Hepatocyte (in vitro differentiated cells): Measurements from ENCODE around the gene ARG1. TPM values are rescaled to one million over a fixed set of nuclear protein-coding genes. Genes with fewer than 3 reads are reported as not detected.

Experiments
- DNase-seq: peaks from one replicate; pipeline ENCODE4 v3.0.0-alpha.2; 2016; ENCODE audit warnings: low spot score
- H2AFZ ChIP-seq: fragments of 200-600 bp; sonication (generic); 2 replicates; pipeline ENCODE4 v1.6.0; 2016; ENCODE audit warnings: antibody characterized with exemption, mild to moderate bottlenecking
- H3K27ac ChIP-seq: fragments of 200-600 bp; sonication (generic); 2 replicates; pipeline ENCODE4 v1.5.1; 2016; ENCODE audit warnings: mild to moderate bottlenecking
- H3K27me3 ChIP-seq: fragments of 200-600 bp; sonication (generic); 2 replicates; pipeline ENCODE4 v1.6.1; 2016
- H3K36me3 ChIP-seq: fragments of 200-600 bp; sonication (generic); replicated peaks from 2 replicates; pipeline ENCODE4 v1.5.1; 2016; ENCODE audit warnings: low read depth; ENCODE audit not compliant: insufficient read depth
- H3K4me1 ChIP-seq: fragments of 200-600 bp; sonication (generic); 2 replicates; pipeline ENCODE4 v1.5.1; 2016; ENCODE audit warnings: mild to moderate bottlenecking, moderate library complexity; ENCODE audit not compliant: insufficient read depth
- H3K4me2 ChIP-seq: fragments of 200-600 bp; sonication (generic); 2 replicates; pipeline ENCODE4 v1.6.0; 2016
- H3K4me3 ChIP-seq: fragments of 200-600 bp; sonication (generic); 2 replicates; pipeline ENCODE4 v1.5.1; 2016; ENCODE audit warnings: mild to moderate bottlenecking
- H3K79me2 ChIP-seq: fragments of 200-600 bp; sonication (generic); 2 replicates; pipeline ENCODE4 v1.6.0; 2017; ENCODE audit warnings: mild to moderate bottlenecking
- H3K9me2 ChIP-seq: fragments of 200-600 bp; sonication (generic); replicated peaks from 2 replicates; pipeline ENCODE4 v1.6.0; 2017; ENCODE audit warnings: mild to moderate bottlenecking; ENCODE audit not compliant: insufficient read depth
- H3K9me3 ChIP-seq: fragments of 200-600 bp; sonication (generic); 2 replicates; pipeline ENCODE4 v1.5.1; 2016; ENCODE audit warnings: low read depth, mild to moderate bottlenecking
- H4K20me1 ChIP-seq: fragments of 200-600 bp; sonication (generic); 2 replicates; pipeline ENCODE4 v1.6.0; 2016; ENCODE audit warnings: mild to moderate bottlenecking; ENCODE audit not compliant: insufficient read depth, poor library complexity, severe bottlenecking
- EZH2 ChIP-seq: fragments of 200-600 bp; sonication (generic); IDR thresholded peaks from 2 replicates; pipeline ENCODE4 v1.6.1; 2016; ENCODE audit warnings: antibody characterized with exemption, mild to moderate bottlenecking, borderline replicate concordance
- EZH2phosphoT487 ChIP-seq: fragments of 200-600 bp; sonication (generic); IDR thresholded peaks from one replicate; pipeline ENCODE4 v1.6.1; 2018; ENCODE audit warnings: antibody characterized with exemption, mild to moderate bottlenecking, low read depth, moderate library complexity; ENCODE audit not compliant: unreplicated experiment, severe bottlenecking
- WGBS: methylation state at CpG from one replicate; pipeline ENCODE4 v1.1.6; 2016; ENCODE audit warnings: low lambda C conversion rate; ENCODE audit errors: missing lambda C conversion rate; 5-methylcytosine and 5-hydroxymethylcytosine counted together
- polyA plus RNA-seq: library from polyadenylated mRNA; unstranded; fragments of >200 nt; fragmentation: Nextera tagmentation; extraction: Ambion mirVana; gene quantifications from 2 replicates; pipeline ENCODE4 v1.2.1, GENCODE V29; 2016
- total RNA-seq: library from RNA; depleted of rRNA; stranded (reverse); fragments of >200 nt; gene quantifications from 2 replicates; pipeline ENCODE4 v1.2.3, GENCODE V29; 2014
- TF ChIP-seq, protein P1 (sequence below): fragments of 200-600 bp; sonication (generic); IDR thresholded peaks from 2 replicates; pipeline ENCODE4 v1.5.1; 2016; ENCODE audit warnings: antibody characterized with exemption, mild to moderate bottlenecking; ENCODE audit not compliant: poor library complexity

The ARG1 gene
- total and polyA plus RNA-seq, 2 experiments from 2014 or later, result 81.4 to 107 TPM

- TF ChIP-seq, protein P1, sequence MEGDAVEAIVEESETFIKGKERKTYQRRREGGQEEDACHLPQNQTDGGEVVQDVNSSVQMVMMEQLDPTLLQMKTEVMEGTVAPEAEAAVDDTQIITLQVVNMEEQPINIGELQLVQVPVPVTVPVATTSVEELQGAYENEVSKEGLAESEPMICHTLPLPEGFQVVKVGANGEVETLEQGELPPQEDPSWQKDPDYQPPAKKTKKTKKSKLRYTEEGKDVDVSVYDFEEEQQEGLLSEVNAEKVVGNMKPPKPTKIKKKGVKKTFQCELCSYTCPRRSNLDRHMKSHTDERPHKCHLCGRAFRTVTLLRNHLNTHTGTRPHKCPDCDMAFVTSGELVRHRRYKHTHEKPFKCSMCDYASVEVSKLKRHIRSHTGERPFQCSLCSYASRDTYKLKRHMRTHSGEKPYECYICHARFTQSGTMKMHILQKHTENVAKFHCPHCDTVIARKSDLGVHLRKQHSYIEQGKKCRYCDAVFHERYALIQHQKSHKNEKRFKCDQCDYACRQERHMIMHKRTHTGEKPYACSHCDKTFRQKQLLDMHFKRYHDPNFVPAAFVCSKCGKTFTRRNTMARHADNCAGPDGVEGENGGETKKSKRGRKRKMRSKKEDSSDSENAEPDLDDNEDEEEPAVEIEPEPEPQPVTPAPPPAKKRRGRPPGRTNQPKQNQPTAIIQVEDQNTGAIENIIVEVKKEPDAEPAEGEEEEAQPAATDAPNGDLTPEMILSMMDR, result no peak
- TF ChIP-seq EZH2phosphoT487, result no peak
- no peak for TF ChIP-seq EZH2
- H3K4me1 ChIP-seq, result no peaks in the 10 kb centered on the region
- peak; percentile 23 for DNase-seq
These were observed 17.0 kb upstream of the ARG1 start for GRCh38 chr6:131555992-131556391.

GRCh38 chr6:131558922-131559321, 14.1 kb upstream of the ARG1 start:
- Histone ChIP-seq H3K36me3 (no peaks in the 10 kb centered on the region), H3K4me3 (no peak overlapping the region), H3K9me3 (no peaks in the 10 kb centered on the region), H3K4me2 (no peak overlapping the region), H3K4me1 (no peaks in the 10 kb centered on the region), H4K20me1 (no peaks in the 10 kb centered on the region), H3K9me2 (no peaks in the 10 kb centered on the region), H3K27ac (no peak overlapping the region), H3K79me2 (no peaks in the 10 kb centered on the region), H2AFZ (no peak overlapping the region), H3K27me3 (no peaks in the 10 kb centered on the region)
- WGBS, result 89% methylated on average over 4 of the region's 4 CpGs
- TF ChIP-seq EZH2phosphoT487, result no peak
- TF ChIP-seq EZH2, result no peak
- TF ChIP-seq, protein P1, result no peak
- DNase-seq, result no peak

More at GRCh38 chr6:131555992-131556391, 17.0 kb upstream of the ARG1 start:
- no peaks in the 10 kb centered on the region for H3K36me3 ChIP-seq
- no peaks in the 10 kb centered on the region for H3K79me2 ChIP-seq
- H3K27ac ChIP-seq, result no peak overlapping the region
- H3K9me3 ChIP-seq, result no peaks in the 10 kb centered on the region
- H3K27me3 ChIP-seq, result no peaks in the 10 kb centered on the region
- no peak overlapping the region for H3K4me2 ChIP-seq
- H4K20me1 ChIP-seq, result no peaks in the 10 kb centered on the region
- no peaks in the 10 kb centered on the region for H3K9me2 ChIP-seq
- H3K4me3 ChIP-seq, result no peak overlapping the region
- H2AFZ ChIP-seq, result no peak overlapping the region

DNA sequence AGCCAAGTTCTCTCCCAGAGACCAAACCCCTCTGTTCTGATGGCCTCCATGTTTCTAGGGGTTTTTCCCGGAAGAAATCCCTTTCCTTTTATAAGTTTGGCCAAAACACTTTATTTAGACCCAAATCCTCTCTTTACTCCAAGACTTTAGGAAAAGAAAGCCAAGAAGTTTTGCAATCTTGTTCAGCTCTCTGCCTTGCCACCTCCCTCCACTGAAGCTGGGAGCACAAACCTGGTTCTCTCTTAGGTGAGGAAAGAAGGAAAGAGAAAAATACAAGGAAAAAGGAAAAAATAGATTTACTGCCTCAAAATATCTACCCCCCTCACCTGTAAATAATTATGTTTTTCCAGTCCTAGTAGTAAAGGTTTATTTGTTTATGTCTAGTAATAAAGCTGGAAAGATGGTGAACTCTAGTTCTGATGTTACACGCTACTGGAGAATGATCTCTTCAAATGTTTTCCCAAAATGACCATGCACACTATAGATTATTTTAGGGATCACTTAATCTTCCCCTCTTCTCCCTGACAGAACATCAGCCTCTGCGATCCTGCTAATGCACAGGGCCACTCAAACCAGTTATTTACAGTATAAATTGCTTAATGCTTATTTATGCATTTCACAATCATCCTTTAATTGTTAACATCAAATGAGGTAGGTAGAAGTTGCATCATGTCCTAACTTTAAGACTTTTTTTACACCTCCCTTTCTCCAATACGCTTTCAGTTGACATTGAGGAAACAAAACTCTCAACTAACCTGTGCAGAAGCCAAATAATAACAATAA, 10.9 kb upstream of the ARG1 start:
- no peaks in the 10 kb centered on the region for H3K9me3 ChIP-seq
- 93% methylated on average over 4 of the region's 4 CpGs for WGBS
- no peak for DNase-seq

More for the DNA sequence above, 10.9 kb upstream of the ARG1 start:
- no peak overlapping the region for H2AFZ ChIP-seq
- no peaks in the 10 kb centered on the region for H3K79me2 ChIP-seq
- H3K4me2 ChIP-seq, result no peak overlapping the region
- H3K27ac ChIP-seq, result no peak overlapping the region
- no peaks in the 10 kb centered on the region for H3K4me1 ChIP-seq
- H3K9me2 ChIP-seq, result no peaks in the 10 kb centered on the region
- TF ChIP-seq EZH2phosphoT487 (no peak), EZH2 (no peak)
- TF ChIP-seq, protein P1, result no peak
- no peaks in the 10 kb centered on the region for H4K20me1 ChIP-seq
- no peaks in the 10 kb centered on the region for H3K27me3 ChIP-seq
- H3K36me3 ChIP-seq, result no peaks in the 10 kb centered on the region
- H3K4me3 ChIP-seq, result no peak overlapping the region
